Measurements from ENCODE around the gene RAD9A.
"Not testable (repeated sequence)": the region's sequence is repeated elsewhere in the genome, so short reads cannot be mapped to it uniquely, and the experiment has no call there.

RAD9A gene

DNA sequence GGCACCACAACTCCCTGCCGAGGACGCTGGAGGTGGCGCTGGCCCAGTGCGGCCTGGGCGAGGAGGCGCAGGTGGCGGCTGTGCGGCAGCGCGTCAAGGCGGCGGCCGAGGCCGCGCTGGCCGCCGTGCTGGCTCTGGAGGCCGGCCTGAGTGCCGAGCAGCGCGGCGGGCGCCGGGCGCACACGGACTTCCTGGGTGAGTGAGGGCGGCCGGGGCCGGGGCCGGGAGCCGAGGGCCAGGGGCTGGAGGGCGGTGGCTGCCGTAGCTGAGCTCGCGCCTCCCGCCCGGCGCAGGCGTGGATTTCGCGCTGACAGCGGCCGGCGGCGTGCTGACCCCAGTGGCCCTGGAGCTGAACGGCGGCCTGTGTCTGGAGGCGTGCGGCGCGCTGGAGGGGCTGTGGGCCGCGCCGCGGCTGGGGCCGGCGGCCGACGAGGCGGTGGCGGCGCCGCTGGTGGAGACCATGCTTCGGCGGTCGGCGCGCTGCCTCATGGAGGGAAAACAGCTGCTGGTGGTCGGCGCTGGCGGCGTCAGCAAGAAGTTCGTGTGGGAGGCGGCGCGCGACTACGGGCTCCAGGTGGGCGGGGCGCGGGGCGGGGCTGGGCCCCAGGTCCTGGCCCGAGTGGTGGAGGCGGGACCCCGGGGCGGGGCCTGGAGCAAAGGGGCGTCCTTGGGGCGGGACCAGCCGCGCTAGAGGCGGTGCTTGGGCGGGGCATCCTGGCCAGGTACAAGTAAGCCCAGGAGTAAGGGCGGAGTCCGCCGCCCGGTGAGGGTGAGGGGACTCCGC is 29.1 kb downstream of the RAD9A start:
- Histone ChIP-seq H3K4me1 (ENCODE audit: control insufficient read depth in 1 of 2, insufficient read depth in 1 of 2, low read depth in 1 of 2, low read length in 1 of 2) (peaks cover 24 to 38% of the 10 kb centered on the region in 2 experiments), H3K27me3 (peaks cover 43% of the 10 kb centered on the region), H3K27ac (peak overlapping the region; percentile 82), H3K36me3 (no peaks in the 10 kb centered on the region), H3K4me3 (ENCODE audit: low read depth in 1 of 2, low read length in 1 of 2) (peak overlapping the region; percentile 64 to 83), H3K9me3 (no peaks in the 10 kb centered on the region)
- TF ChIP-seq, protein P1, sequence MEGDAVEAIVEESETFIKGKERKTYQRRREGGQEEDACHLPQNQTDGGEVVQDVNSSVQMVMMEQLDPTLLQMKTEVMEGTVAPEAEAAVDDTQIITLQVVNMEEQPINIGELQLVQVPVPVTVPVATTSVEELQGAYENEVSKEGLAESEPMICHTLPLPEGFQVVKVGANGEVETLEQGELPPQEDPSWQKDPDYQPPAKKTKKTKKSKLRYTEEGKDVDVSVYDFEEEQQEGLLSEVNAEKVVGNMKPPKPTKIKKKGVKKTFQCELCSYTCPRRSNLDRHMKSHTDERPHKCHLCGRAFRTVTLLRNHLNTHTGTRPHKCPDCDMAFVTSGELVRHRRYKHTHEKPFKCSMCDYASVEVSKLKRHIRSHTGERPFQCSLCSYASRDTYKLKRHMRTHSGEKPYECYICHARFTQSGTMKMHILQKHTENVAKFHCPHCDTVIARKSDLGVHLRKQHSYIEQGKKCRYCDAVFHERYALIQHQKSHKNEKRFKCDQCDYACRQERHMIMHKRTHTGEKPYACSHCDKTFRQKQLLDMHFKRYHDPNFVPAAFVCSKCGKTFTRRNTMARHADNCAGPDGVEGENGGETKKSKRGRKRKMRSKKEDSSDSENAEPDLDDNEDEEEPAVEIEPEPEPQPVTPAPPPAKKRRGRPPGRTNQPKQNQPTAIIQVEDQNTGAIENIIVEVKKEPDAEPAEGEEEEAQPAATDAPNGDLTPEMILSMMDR (IDR thresholded peaks at IDR 0.05) = peak; percentile 67

DNA sequence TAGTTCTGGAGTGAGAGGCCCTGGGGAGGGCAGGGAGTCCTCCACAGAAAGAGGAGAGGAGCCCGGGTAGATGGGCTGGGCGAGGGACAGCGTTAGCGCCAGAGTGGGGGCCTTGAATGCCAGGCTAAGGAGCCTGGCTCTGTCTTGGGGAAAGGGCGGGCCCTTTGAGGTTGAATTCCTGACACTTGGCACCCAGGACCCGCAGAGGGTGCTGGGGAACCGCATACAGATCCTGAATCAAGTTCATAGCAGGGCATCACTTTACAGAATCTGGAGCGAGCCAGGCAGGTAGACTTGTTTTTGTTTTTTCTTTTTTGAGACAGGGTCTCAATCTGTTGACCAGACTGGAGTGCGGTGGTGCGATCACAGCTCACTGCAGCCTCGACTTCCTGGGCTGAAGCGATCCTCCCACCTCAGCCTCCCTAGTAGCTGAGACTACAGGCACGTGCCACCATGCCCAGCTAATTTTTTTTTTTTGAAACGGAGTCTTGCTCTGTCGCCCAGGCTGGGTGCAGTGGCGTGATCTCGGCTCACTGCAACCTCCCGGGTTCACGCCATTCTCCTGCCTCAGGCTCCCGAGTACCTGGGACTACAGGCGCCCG is 29.7 kb downstream of the RAD9A start:
- Histone ChIP-seq H3K36me3 (no peaks in the 10 kb centered on the region), H3K27ac (peak overlapping the region; percentile 82), H3K4me1 (ENCODE audit: control insufficient read depth in 1 of 2, insufficient read depth in 1 of 2, low read depth in 1 of 2, low read length in 1 of 2) (peaks cover 24 to 37% of the 10 kb centered on the region in 2 experiments), H3K27me3 (peaks cover 36% of the 10 kb centered on the region), H3K9me3 (no peaks in the 10 kb centered on the region), H3K4me3 (ENCODE audit: low read depth in 1 of 2, low read length in 1 of 2) (peak overlapping the region; percentile 64 to 83)
- TF ChIP-seq, protein P1 (IDR thresholded peaks at IDR 0.05) = no peak

DNA sequence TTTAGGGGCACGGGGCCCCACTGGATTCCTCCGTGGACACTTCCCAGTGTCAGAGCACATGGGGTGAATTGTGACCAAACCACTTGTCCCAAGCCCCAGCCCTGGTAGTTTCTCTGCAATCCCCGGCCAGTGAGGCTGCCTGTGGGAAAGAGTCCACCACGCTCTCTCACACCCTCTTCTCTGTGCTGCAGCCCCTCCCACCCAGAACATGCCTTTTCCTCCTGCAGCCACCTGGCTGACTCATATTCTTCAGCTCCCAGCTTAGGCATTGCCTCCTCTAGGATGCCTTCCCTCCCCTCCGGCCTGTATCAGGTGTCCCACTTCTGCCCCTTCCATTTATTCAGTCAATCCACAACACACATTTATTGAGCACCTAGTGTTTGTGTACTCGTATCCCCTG is 31.1 kb downstream of the RAD9A start:
- no peak overlapping the region for H3K27ac ChIP-seq
- peaks cover 23% of the 10 kb centered on the region for H3K27me3 ChIP-seq
- no peaks in the 10 kb centered on the region for H3K9me3 ChIP-seq
- H3K4me3 ChIP-seq (ENCODE audit: low read depth in 1 of 2, low read length in 1 of 2) = no peak overlapping the region
- TF ChIP-seq, protein P1 (IDR thresholded peaks at IDR 0.05) = no peak
- no peaks in the 10 kb centered on the region for H3K36me3 ChIP-seq
- peaks cover 29 to 41% of the 10 kb centered on the region in 2 experiments for H3K4me1 ChIP-seq (ENCODE audit: control insufficient read depth in 1 of 2, insufficient read depth in 1 of 2, low read depth in 1 of 2, low read length in 1 of 2)

DNA sequence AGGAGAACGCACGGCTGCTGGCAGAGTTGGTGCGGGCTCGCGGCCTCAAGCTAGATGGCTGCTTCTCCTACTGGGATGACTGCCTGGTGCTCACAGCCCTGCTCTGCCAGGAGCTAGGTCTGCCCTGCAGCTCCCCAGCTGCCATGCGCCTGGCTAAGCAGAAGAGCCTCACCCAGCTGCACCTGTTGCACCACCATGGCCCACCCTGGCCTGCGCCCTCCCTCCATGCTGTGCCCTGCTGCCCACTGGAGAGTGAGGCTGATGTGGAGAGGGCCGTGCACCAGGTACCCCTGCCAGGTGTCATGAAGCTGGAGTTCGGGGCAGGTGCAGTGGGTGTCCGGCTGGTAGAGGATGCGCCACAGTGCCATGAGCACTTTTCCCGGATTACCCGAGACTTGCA is 31.7 kb downstream of the RAD9A start:
- Histone ChIP-seq H3K4me1 (ENCODE audit: control insufficient read depth in 1 of 2, insufficient read depth in 1 of 2, low read depth in 1 of 2, low read length in 1 of 2) (peaks cover 31 to 40% of the 10 kb centered on the region in 2 experiments), H3K27ac (no peak overlapping the region), H3K4me3 (ENCODE audit: low read depth in 1 of 2, low read length in 1 of 2) (no peak overlapping the region), H3K27me3 (peaks cover 17% of the 10 kb centered on the region), H3K9me3 (no peaks in the 10 kb centered on the region), H3K36me3 (no peaks in the 10 kb centered on the region)
- TF ChIP-seq, protein P1 (IDR thresholded peaks at IDR 0.05) = no peak

DNA sequence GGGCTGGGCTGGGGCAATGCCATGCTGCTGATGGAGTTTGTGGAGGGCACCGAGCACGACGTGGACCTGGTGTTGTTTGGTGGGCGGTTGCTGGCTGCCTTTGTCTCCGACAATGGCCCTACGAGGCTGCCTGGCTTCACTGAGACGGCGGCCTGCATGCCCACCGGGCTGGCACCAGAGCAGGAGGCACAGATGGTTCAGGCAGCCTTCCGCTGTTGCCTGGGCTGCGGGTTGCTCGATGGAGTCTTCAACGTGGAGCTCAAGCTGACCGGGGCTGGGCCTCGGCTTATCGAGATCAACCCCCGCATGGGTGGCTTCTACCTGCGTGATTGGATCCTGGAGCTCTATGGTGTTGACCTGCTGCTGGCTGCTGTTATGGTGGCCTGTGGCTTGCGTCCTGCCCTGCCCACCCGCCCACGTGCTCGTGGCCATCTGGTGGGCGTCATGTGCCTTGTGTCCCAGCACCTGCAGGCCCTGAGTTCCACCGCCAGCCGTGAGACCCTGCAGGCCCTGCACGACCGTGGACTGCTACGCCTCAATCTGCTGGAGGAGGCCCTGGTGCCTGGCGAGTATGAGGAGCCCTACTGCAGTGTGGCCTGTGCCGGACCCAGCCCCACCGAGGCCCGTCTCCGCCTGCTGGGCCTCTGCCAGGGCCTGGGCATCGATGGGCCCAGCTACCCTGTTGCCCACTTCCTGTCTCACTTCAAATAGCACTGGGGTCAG is 32.3 kb downstream of the RAD9A start:
- no peaks in the 10 kb centered on the region for H3K36me3 ChIP-seq
- H3K27ac ChIP-seq = no peak overlapping the region
- TF ChIP-seq, protein P1 (IDR thresholded peaks at IDR 0.05) = no peak
- peaks cover 12% of the 10 kb centered on the region for H3K27me3 ChIP-seq
- H3K4me1 ChIP-seq (ENCODE audit: control insufficient read depth in 1 of 2, insufficient read depth in 1 of 2, low read depth in 1 of 2, low read length in 1 of 2) = peaks cover 31 to 38% of the 10 kb centered on the region in 2 experiments
- no peaks in the 10 kb centered on the region for H3K9me3 ChIP-seq
- no peak overlapping the region for H3K4me3 ChIP-seq (ENCODE audit: low read depth in 1 of 2, low read length in 1 of 2)

DNA sequence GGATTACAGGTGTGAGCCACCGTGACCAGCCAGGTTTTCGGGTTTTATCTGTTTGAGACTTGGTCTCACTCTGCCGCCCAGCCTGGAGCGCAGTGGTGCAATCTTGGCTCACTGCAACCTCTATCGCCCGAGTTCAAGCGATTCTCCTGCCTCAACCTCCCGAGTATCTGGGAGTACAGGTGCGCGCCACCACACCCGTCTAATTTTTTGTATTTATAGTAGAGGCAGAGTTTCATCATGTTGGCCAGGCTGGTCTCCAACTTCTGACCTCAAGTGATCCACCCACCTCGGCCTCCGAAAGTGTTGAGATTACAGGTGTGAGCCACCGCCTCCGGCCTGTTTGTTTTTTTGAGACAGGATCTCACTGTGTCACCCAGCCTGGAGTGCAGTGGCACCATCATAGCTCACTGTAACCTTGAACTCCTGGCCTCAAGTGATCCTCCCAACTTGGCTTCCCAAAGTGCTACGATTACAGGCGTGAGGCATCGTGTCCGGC is 35.6 kb downstream of the RAD9A start:
- not testable (repeated sequence) for H3K27me3 ChIP-seq, H3K9me3 ChIP-seq
- Histone ChIP-seq H3K27ac (peak overlapping the region; percentile 81), H3K36me3 (peaks cover 29% of the 10 kb centered on the region), H3K4me3 (ENCODE audit: low read depth in 1 of 2, low read length in 1 of 2) (peak overlapping the region; percentile 74 to 78), H3K4me1 (ENCODE audit: control insufficient read depth in 1 of 2, insufficient read depth in 1 of 2, low read depth in 1 of 2, low read length in 1 of 2) (peaks cover 18 to 25% of the 10 kb centered on the region in 2 experiments)

Data from neutrophil (primary cell).